ENCODE results near the gene NRXN3. TPM values are rescaled to one million over a fixed set of nuclear protein-coding genes. Genes with fewer than 3 reads are reported as not detected.

NRXN3 gene
- total and polyA plus RNA-seq, 2 experiments from 2014 or later: 0.69 to 1.5 TPM

DNA sequence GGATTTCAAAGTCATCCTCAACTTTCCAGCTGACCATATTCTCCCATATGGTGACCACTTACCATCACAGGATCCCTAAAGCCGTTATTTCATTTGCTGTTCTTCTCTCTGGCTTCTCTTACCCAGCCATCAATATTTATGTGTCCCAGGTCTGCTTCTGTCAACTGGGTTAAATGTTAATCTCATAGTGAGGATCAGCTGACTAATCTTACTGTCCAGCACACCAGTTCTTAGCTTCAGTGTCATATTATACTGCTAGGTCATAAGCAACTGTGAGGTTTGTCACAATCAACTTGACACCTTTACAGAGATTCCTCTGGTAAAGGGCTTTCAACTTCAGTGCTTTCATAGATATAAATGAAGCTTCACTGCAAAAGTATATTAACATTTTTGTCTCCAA is 1746.7 kb downstream of the NRXN3 start:
- Histone ChIP-seq H3K36me3 (no peaks in the 10 kb centered on the region), H3K4me1 (ENCODE audit: low read depth) (no peaks in the 10 kb centered on the region), H3K4me3 (no peak overlapping the region), H3K9me3 (ENCODE audit: low read depth) (no peaks in the 10 kb centered on the region), H3K27me3 (no peaks in the 10 kb centered on the region), H3K27ac (no peak overlapping the region)
- no peak for DNase-seq (ENCODE audit: low read depth in 1 of 2, low spot score in 1 of 2)
- no peak for TF ChIP-seq CTCF (IDR thresholded peaks at IDR 0.05; ENCODE audit: low read depth, low read length)

All from cardiac muscle cell (in vitro differentiated cells and primary cell).